SU-DHL-6 (cell line): ENCODE measurements around the gene ZSWIM3.

ENCODE experiments used
- H2AFZ ChIP-seq: fragments of 200-600 bp; sonication (generic); 2 replicates; pipeline ENCODE4 v1.6.1; 2014; ENCODE audit warnings: low read depth, mild to moderate bottlenecking, moderate library complexity, mixed read lengths, antibody characterized with exemption, low read length; ENCODE audit not compliant: severe bottlenecking
- H3F3A ChIP-seq: fragments of 200-600 bp; shearing (Covaris generic); 2 replicates; pipeline ENCODE4 v1.6.0; 2016; ENCODE audit warnings: antibody characterized with exemption, mild to moderate bottlenecking; ENCODE audit not compliant: insufficient read depth
- H3K27ac ChIP-seq: fragments of 200-600 bp; sonication (generic); 2 replicates; pipeline ENCODE4 v1.5.1; 2016; ENCODE audit warnings: low read depth, mild to moderate bottlenecking, low read length, moderate library complexity, mixed read lengths
- H3K27me3 ChIP-seq: fragments of 200-600 bp; sonication (generic), shearing (Covaris generic); 2 replicates; pipeline ENCODE4 v1.6.0; 2014; ENCODE audit warnings: mild to moderate bottlenecking, low read length
- H3K36me3 ChIP-seq: fragments of 200-600 bp; sonication (generic); 2 replicates; pipeline ENCODE4 v1.6.1; 2014; ENCODE audit warnings: mild to moderate bottlenecking, low read length, mixed read lengths
- H3K4me2 ChIP-seq: fragments of 300-600, 200-600 bp; shearing (Covaris generic), sonication (generic); 2 replicates; pipeline ENCODE4 v1.6.0; 2014; ENCODE audit warnings: low read length, low read depth, mild to moderate bottlenecking; ENCODE audit not compliant: poor library complexity, severe bottlenecking
- H3K4me3 ChIP-seq: fragments of 200-600 bp; sonication (generic); 2 replicates; pipeline ENCODE4 v1.5.1; 2014; ENCODE audit warnings: antibody characterized with exemption, low read length, mild to moderate bottlenecking, mixed read lengths; ENCODE audit not compliant: insufficient read depth, poor library complexity, severe bottlenecking
- H3K79me2 ChIP-seq: fragments of 200-600 bp; sonication (generic); 2 replicates; pipeline ENCODE4 v1.6.1; 2014; ENCODE audit warnings: mild to moderate bottlenecking, low read length, moderate library complexity; ENCODE audit not compliant: insufficient read depth
- H3K9ac ChIP-seq: fragments of 200-600 bp; sonication (generic); 2 replicates; pipeline ENCODE4 v1.7.0; 2014; ENCODE audit warnings: mild to moderate bottlenecking, low read length
- H3K9me2 ChIP-seq: fragments of 200-600 bp; sonication (generic); replicated peaks from 2 replicates; pipeline ENCODE4 v1.6.1; 2014; ENCODE audit warnings: low read length; ENCODE audit not compliant: insufficient read depth
- H3K9me3 ChIP-seq: fragments of 200-600 bp; sonication (generic); 2 replicates; pipeline ENCODE4 v1.6.1; 2014; ENCODE audit warnings: low read length, mixed read lengths; ENCODE audit not compliant: insufficient read depth
- H4K20me1 ChIP-seq: fragments of 200-600 bp; sonication (generic); 2 replicates; pipeline ENCODE4 v1.6.1; 2014; ENCODE audit warnings: low read depth, mild to moderate bottlenecking, antibody characterized with exemption, low read length, moderate library complexity, mixed read lengths
- CTCF ChIP-seq: fragments of 200-600 bp; sonication (generic); IDR thresholded peaks from one replicate; pipeline ENCODE4 v1.5.1; 2017; ENCODE audit warnings: antibody characterized with exemption, mild to moderate bottlenecking, low read length, moderate library complexity; ENCODE audit not compliant: insufficient read depth, poor library complexity, severe bottlenecking
- EZH2phosphoT487 ChIP-seq: fragments of 200-600 bp; sonication (generic), shearing (Covaris generic); conservative IDR thresholded peaks from 2 replicates; pipeline ENCODE4 v1.6.1; 2018; ENCODE audit warnings: mild to moderate bottlenecking, antibody characterized with exemption, low read length, moderate library complexity, mixed read lengths

Gene ZSWIM3

GRCh38 chr20:45926731-45927070, 69.3 kb downstream of the ZSWIM3 start:
- H3K4me3 ChIP-seq: no peak overlapping the region
- no peaks in the 10 kb centered on the region for H3K27me3 ChIP-seq
- TF ChIP-seq CTCF: no peak
- TF ChIP-seq EZH2phosphoT487: no peak
- no peak overlapping the region for H3K4me2 ChIP-seq
- H3K9ac ChIP-seq: no peak overlapping the region
- no peaks in the 10 kb centered on the region for H3K36me3 ChIP-seq
- no peak overlapping the region for H3K27ac ChIP-seq
- H3K79me2 ChIP-seq: no peaks in the 10 kb centered on the region
- no peak overlapping the region for H2AFZ ChIP-seq
- no peaks in the 10 kb centered on the region for H3K9me3 ChIP-seq
- no peaks in the 10 kb centered on the region for H3K9me2 ChIP-seq
- H3F3A ChIP-seq: no peaks in the 10 kb centered on the region
- H4K20me1 ChIP-seq: no peaks in the 10 kb centered on the region

- Histone ChIP-seq H3K27me3 (no peaks in the 10 kb centered on the region), H3F3A (no peaks in the 10 kb centered on the region), H3K9me2 (no peaks in the 10 kb centered on the region), H3K9me3 (no peaks in the 10 kb centered on the region), H3K79me2 (no peaks in the 10 kb centered on the region), H3K4me3 (no peak overlapping the region), H3K9ac (no peak overlapping the region), H4K20me1 (no peaks in the 10 kb centered on the region), H2AFZ (no peak overlapping the region), H3K4me2 (no peak overlapping the region), H3K36me3 (no peaks in the 10 kb centered on the region), H3K27ac (no peak overlapping the region)
- no peak for TF ChIP-seq EZH2phosphoT487
- TF ChIP-seq CTCF: no peak
Measured at GRCh38 chr20:45927071-45927878, 69.9 kb downstream of the ZSWIM3 start.
